Nephron (organoid): Measurements from ENCODE around the gene KCNMB1.
A peak's percentile ranks its signal among the peaks of the same experiment; 100 is the strongest.

Source experiments
- H3K27ac Mint-ChIP-seq, 3 experiments: 2 replicates each; pipeline ENCODE4 v1.8.0; 2020; ENCODE audit warnings: mixed read lengths in 3 of 3, mild to moderate bottlenecking in 2 of 3, moderate library complexity in 1 of 3
- H3K27me3 Mint-ChIP-seq: 2 replicates; pipeline ENCODE4 v1.8.0; 2021; ENCODE audit warnings: low read depth, mild to moderate bottlenecking, moderate library complexity, mixed read lengths
- H3K36me3 Mint-ChIP-seq: 2 replicates; pipeline ENCODE4 v1.8.0; 2020; ENCODE audit warnings: low read depth, mixed read lengths
- H3K4me1 Mint-ChIP-seq: 2 replicates; pipeline ENCODE4 v1.8.0; 2020; ENCODE audit warnings: mixed read lengths
- H3K4me3 Mint-ChIP-seq, 3 experiments: 2 replicates each; pipeline ENCODE4 v1.8.0; 2020; ENCODE audit warnings: mild to moderate bottlenecking in 3 of 3, mixed read lengths in 3 of 3, moderate library complexity in 2 of 3
- H3K9me3 Mint-ChIP-seq: 2 replicates; pipeline ENCODE4 v1.8.0; 2020; ENCODE audit warnings: mixed read lengths
- CTCF ChIP-seq, 3 experiments: fragments of 200-600 bp; sonication (generic); IDR thresholded peaks; one replicate each; pipeline ENCODE4 v1.5.0; 2021; ENCODE audit warnings: antibody characterized with exemption in 3 of 3; ENCODE audit not compliant: unreplicated experiment in 3 of 3

Gene KCNMB1

GRCh38 chr5:170411100-170411499 is 21.9 kb upstream of the KCNMB1 start:
- no peaks in the 10 kb centered on the region for H3K36me3 Mint-ChIP-seq
- no peak for TF ChIP-seq CTCF (IDR thresholded peaks at IDR 0.05; ENCODE audit: unreplicated experiment in 3 of 3)
- H3K27me3 Mint-ChIP-seq, result peaks cover 8% of the 10 kb centered on the region
- peaks cover 11% of the 10 kb centered on the region for H3K4me1 Mint-ChIP-seq
- H3K9me3 Mint-ChIP-seq, result no peaks in the 10 kb centered on the region
- H3K27ac Mint-ChIP-seq, result no peak overlapping the region
- no peak overlapping the region for H3K4me3 Mint-ChIP-seq

GRCh38 chr5:170410401-170410800 is 21.2 kb upstream of the KCNMB1 start:
- no peaks in the 10 kb centered on the region for H3K9me3 Mint-ChIP-seq

DNA sequence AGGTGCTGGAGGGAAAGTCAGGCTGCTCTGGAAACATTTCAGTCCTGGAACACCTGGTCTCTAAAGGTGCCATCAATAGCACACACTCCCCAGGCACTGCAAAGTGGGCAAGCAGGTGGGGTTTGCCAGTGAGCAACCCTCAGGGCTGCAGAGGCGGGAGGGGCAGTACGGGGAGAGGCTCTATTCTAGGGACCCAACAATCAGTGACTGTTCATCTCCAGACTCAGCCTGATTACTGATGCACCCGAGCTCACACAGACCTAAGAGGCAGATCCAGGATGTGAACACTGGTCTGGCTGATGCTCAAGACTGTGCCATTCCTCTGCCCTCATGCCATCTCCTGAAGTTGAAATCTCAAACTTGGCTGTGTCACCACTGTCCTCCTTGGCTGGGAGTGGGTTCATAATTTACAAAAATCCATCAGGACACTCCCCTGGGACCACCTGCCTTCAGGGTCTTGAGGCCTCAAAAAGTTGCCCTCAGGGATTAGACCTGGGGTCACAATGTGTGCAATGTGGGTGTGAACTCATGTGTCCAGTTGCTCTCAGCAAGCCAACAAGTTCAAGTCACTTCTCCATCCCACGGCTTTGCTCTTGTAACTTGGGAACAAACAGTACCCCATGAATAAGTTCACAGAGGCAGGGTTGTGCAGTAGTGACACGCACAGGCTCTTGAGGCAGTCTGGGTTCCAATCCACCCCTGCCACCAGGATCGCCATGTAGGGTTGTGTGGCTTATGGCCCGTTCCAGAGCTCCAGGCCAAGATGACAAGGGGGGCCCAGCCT is 19.9 kb upstream of the KCNMB1 start:
- peaks cover 8% of the 10 kb centered on the region for H3K27me3 Mint-ChIP-seq
- H3K4me1 Mint-ChIP-seq, result peaks cover 11% of the 10 kb centered on the region
- TF ChIP-seq CTCF (IDR thresholded peaks at IDR 0.05; ENCODE audit: unreplicated experiment in 3 of 3), result no peak
- H3K9me3 Mint-ChIP-seq, result no peaks in the 10 kb centered on the region
- no peak overlapping the region for H3K27ac Mint-ChIP-seq
- no peaks in the 10 kb centered on the region for H3K36me3 Mint-ChIP-seq
- H3K4me3 Mint-ChIP-seq, result no peak overlapping the region

More at GRCh38 chr5:170410401-170410800, 21.2 kb upstream of the KCNMB1 start:
- Mint-ChIP-seq H3K27me3 (peaks cover 8% of the 10 kb centered on the region), H3K4me3 (no peak overlapping the region), H3K4me1 (peaks cover 11% of the 10 kb centered on the region), H3K27ac (no peak overlapping the region), H3K36me3 (no peaks in the 10 kb centered on the region)
- TF ChIP-seq CTCF (IDR thresholded peaks at IDR 0.05; ENCODE audit: unreplicated experiment in 3 of 3), result no peak

DNA sequence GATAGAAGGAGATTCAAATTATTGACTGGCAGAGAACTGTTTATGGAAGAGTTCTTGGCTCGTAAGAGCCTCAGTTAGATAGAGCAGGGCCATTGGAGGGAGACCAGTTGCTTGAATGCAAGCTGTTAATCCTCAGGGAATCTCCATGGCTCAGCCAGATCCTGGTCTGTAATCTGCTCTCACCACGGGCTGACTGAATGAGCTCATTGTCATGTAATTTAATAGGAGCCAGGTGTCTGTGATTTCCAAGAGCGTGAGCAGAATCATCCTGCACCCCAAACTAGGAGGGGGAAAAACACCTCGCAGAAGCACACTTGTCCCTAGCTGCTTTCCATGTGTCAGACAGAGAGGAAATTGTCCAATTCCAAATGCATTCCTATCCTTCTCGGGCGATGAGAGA is 19.1 kb upstream of the KCNMB1 start:
- Mint-ChIP-seq H3K4me3 (no peak overlapping the region), H3K27ac (peak overlapping the region in 2 of 3 experiments; percentile 17 to 41), H3K4me1 (peaks cover 11% of the 10 kb centered on the region), H3K9me3 (no peaks in the 10 kb centered on the region), H3K36me3 (no peaks in the 10 kb centered on the region), H3K27me3 (peaks cover 13% of the 10 kb centered on the region)
- TF ChIP-seq CTCF (IDR thresholded peaks at IDR 0.05; ENCODE audit: unreplicated experiment in 3 of 3), result no peak

- Mint-ChIP-seq H3K9me3 (peaks cover under 1% of the 10 kb centered on the region), H3K4me3 (no peak overlapping the region), H3K27ac (no peak overlapping the region), H3K36me3 (no peaks in the 10 kb centered on the region), H3K27me3 (peaks cover 13% of the 10 kb centered on the region), H3K4me1 (peaks cover 11% of the 10 kb centered on the region)
- TF ChIP-seq CTCF (IDR thresholded peaks at IDR 0.05; ENCODE audit: unreplicated experiment in 3 of 3), result no peak
These were observed 17.9 kb upstream of the KCNMB1 start for GRCh38 chr5:170407062-170407461.

DNA sequence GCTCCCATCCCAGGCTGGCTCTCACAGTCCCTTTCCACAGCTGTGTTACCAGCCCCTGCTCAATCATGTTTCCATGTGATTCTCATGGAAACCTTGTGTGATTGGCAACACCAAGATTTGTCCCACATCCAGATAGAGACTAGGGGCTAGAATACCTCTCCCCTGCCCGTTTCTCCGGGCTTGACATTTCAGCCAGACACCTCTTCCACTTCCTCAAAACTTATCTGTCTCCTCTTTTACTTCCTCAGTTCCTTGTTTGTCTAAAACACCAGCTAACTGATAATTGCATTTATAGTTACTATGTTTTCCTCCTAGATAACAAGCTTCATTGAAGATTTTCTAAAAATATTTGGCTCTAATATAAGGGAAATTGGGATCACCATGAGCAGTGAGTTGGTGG is 16.6 kb upstream of the KCNMB1 start:
- no peak overlapping the region for H3K4me3 Mint-ChIP-seq
- TF ChIP-seq CTCF (IDR thresholded peaks at IDR 0.05; ENCODE audit: unreplicated experiment in 3 of 3), result no peak
- peaks cover 13% of the 10 kb centered on the region for H3K27me3 Mint-ChIP-seq
- peaks cover 11% of the 10 kb centered on the region for H3K4me1 Mint-ChIP-seq
- H3K36me3 Mint-ChIP-seq, result no peaks in the 10 kb centered on the region
- peaks cover 3% of the 10 kb centered on the region for H3K9me3 Mint-ChIP-seq
- no peak overlapping the region for H3K27ac Mint-ChIP-seq
